A673 (cell line): ENCODE data around the gene CCDC43.

ENCODE experiments used
- CTCF ChIP-seq: fragments of 300-800, 200-600 bp; sonication (generic); conservative IDR thresholded peaks from 2 replicates; pipeline ENCODE4 v1.5.1; 2017; ENCODE audit warnings: low read depth, mild to moderate bottlenecking, antibody characterized with exemption, low read length, moderate library complexity, mixed read lengths
- EZH2 ChIP-seq: fragments of 200-600 bp; sonication (generic); IDR thresholded peaks from 2 replicates; pipeline ENCODE4 v1.6.1; 2017; ENCODE audit warnings: borderline replicate concordance, low read depth, mild to moderate bottlenecking, mixed read lengths, antibody characterized with exemption, low read length; ENCODE audit not compliant: poor library complexity, severe bottlenecking

- TF ChIP-seq CTCF (no peak), EZH2 (no peak)
Measured at GRCh38 chr17:44664867-44665266, 24.7 kb downstream of the CCDC43 start.
